ENCODE data around the gene FGFBP2.

The FGFBP2 gene

GRCh38 chr4:15990570-15991285, 27.8 kb upstream of the FGFBP2 start:
- Histone ChIP-seq H3K9me3 (ENCODE audit: control insufficient read depth, insufficient read depth, low read length) (no peaks in the 10 kb centered on the region), H3K36me3 (ENCODE audit: control insufficient read depth, insufficient read depth, low read length) (peaks cover 16% of the 10 kb centered on the region), H3K4me1 (ENCODE audit: control insufficient read depth, insufficient read depth, low read length) (no peaks in the 10 kb centered on the region), H3K4me3 (ENCODE audit: low read depth, low read length) (no peak overlapping the region), H3K27me3 (ENCODE audit: control insufficient read depth, insufficient read depth, low read length) (no peaks in the 10 kb centered on the region), H3K9ac (ENCODE audit: low read depth, low read length) (no peak overlapping the region)

- H3K4me3 ChIP-seq (ENCODE audit: low read depth, low read length): no peak overlapping the region
- no peaks in the 10 kb centered on the region for H3K9me3 ChIP-seq (ENCODE audit: control insufficient read depth, insufficient read depth, low read length)
- no peaks in the 10 kb centered on the region for H3K27me3 ChIP-seq (ENCODE audit: control insufficient read depth, insufficient read depth, low read length)
- no peak overlapping the region for H3K9ac ChIP-seq (ENCODE audit: low read depth, low read length)
- peaks cover 13% of the 10 kb centered on the region for H3K36me3 ChIP-seq (ENCODE audit: control insufficient read depth, insufficient read depth, low read length)
- H3K4me1 ChIP-seq (ENCODE audit: control insufficient read depth, insufficient read depth, low read length): no peaks in the 10 kb centered on the region
Measured at GRCh38 chr4:15989424-15989823, 26.4 kb upstream of the FGFBP2 start.

GRCh38 chr4:15988222-15988621, 25.2 kb upstream of the FGFBP2 start:
- no peaks in the 10 kb centered on the region for H3K27me3 ChIP-seq (ENCODE audit: control insufficient read depth, insufficient read depth, low read length)
- H3K36me3 ChIP-seq (ENCODE audit: control insufficient read depth, insufficient read depth, low read length): peaks cover 12% of the 10 kb centered on the region
- no peak overlapping the region for H3K4me3 ChIP-seq (ENCODE audit: low read depth, low read length)
- H3K4me1 ChIP-seq (ENCODE audit: control insufficient read depth, insufficient read depth, low read length): no peaks in the 10 kb centered on the region
- no peaks in the 10 kb centered on the region for H3K9me3 ChIP-seq (ENCODE audit: control insufficient read depth, insufficient read depth, low read length)
- no peak overlapping the region for H3K9ac ChIP-seq (ENCODE audit: low read depth, low read length)

- Histone ChIP-seq H3K36me3 (ENCODE audit: control insufficient read depth, insufficient read depth, low read length) (peaks cover 20% of the 10 kb centered on the region), H3K27me3 (ENCODE audit: control insufficient read depth, insufficient read depth, low read length) (no peaks in the 10 kb centered on the region), H3K4me3 (ENCODE audit: low read depth, low read length) (no peak overlapping the region), H3K9ac (ENCODE audit: low read depth, low read length) (no peak overlapping the region), H3K9me3 (ENCODE audit: control insufficient read depth, insufficient read depth, low read length) (no peaks in the 10 kb centered on the region), H3K4me1 (ENCODE audit: control insufficient read depth, insufficient read depth, low read length) (no peaks in the 10 kb centered on the region)
Measured at GRCh38 chr4:15986907-15987306, 23.9 kb upstream of the FGFBP2 start.

DNA sequence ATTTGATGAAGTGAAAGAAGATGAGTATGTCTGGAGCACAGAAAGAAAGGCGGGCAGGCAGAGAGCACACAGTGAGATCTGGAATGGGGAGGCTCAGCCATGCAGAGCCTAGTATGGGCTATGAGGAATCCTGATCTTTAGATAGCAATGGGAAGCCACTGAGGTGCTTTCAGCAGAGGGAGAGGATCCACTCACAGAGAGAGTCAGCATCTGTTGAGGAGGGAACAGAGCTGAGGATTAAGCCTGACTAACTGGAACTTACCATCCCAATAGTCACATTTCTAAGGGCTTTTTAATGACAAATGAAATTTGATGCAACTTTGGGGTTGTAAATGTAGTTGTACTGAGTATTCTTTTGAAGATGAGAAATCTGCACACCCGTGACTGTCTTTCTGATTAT, 20.6 kb upstream of the FGFBP2 start:
- Histone ChIP-seq H3K36me3 (ENCODE audit: control insufficient read depth, insufficient read depth, low read length) (peaks cover 18% of the 10 kb centered on the region), H3K4me3 (ENCODE audit: low read depth, low read length) (no peak overlapping the region), H3K9me3 (ENCODE audit: control insufficient read depth, insufficient read depth, low read length) (no peaks in the 10 kb centered on the region), H3K27me3 (ENCODE audit: control insufficient read depth, insufficient read depth, low read length) (no peaks in the 10 kb centered on the region), H3K9ac (ENCODE audit: low read depth, low read length) (no peak overlapping the region), H3K4me1 (ENCODE audit: control insufficient read depth, insufficient read depth, low read length) (peaks cover 2% of the 10 kb centered on the region)

GRCh38 chr4:15982842-15983524, 20.0 kb upstream of the FGFBP2 start:
- Histone ChIP-seq H3K27me3 (ENCODE audit: control insufficient read depth, insufficient read depth, low read length) (no peaks in the 10 kb centered on the region), H3K4me3 (ENCODE audit: low read depth, low read length) (no peak overlapping the region), H3K9ac (ENCODE audit: low read depth, low read length) (no peak overlapping the region), H3K9me3 (ENCODE audit: control insufficient read depth, insufficient read depth, low read length) (no peaks in the 10 kb centered on the region), H3K4me1 (ENCODE audit: control insufficient read depth, insufficient read depth, low read length) (peaks cover 2% of the 10 kb centered on the region), H3K36me3 (ENCODE audit: control insufficient read depth, insufficient read depth, low read length) (peaks cover 18% of the 10 kb centered on the region)

DNA sequence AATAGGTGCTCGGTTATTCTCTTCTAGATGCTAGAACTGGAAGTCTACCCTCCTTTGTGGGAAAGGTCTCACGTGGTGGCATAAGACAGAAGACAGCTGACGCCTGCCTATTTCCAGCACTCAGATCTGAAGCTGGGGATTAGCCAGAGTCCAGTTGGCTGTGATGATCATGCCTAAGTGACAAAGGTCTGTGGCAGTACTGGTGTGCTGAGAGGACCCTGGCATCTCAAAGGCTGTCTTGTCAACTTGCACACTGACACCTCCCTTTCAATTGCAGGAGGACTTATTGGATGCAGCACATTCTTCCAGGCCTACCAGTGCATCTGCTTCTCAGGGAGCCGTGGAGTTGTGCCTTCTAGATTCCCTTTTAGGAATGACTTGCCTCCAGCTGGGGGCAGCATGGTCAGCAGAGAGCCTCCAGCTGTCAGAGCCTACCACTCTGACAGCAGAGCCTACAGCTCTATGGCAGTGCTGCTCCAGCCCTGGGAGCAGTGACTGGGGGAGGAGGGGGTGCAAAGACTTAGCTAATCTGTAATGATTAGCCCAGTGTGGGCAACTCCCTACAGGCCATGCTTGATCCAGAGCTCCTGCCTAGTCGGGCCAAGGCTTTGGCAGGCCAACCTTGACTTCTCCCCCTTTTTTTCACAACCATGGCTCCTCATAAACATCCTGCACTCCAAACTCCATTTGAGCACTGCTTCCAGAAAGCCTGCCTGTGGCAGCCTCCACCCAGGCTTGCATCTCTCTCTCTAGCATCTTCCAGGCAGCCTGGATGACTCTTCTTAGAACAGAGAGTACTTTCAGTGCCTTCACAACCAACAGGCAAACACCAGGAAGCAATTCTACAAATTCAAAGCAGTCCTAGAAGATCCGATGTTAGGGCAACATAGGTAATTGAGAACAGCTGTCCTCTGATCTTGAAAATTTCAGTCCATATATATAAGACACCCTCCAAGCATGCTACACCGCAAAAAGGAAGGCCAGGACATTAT, 13.8 kb upstream of the FGFBP2 start:
- Histone ChIP-seq H3K36me3 (ENCODE audit: control insufficient read depth, insufficient read depth, low read length) (no peaks in the 10 kb centered on the region), H3K27me3 (ENCODE audit: control insufficient read depth, insufficient read depth, low read length) (no peaks in the 10 kb centered on the region), H3K9me3 (ENCODE audit: control insufficient read depth, insufficient read depth, low read length) (no peaks in the 10 kb centered on the region), H3K4me3 (ENCODE audit: low read depth, low read length) (no peak overlapping the region), H3K4me1 (ENCODE audit: control insufficient read depth, insufficient read depth, low read length) (peaks cover 2% of the 10 kb centered on the region), H3K9ac (ENCODE audit: low read depth, low read length) (no peak overlapping the region)

GRCh38 chr4:15971068-15971801, 8.3 kb upstream of the FGFBP2 start:
- Histone ChIP-seq H3K36me3 (ENCODE audit: control insufficient read depth, insufficient read depth, low read length) (no peaks in the 10 kb centered on the region), H3K9me3 (ENCODE audit: control insufficient read depth, insufficient read depth, low read length) (no peaks in the 10 kb centered on the region), H3K4me1 (ENCODE audit: control insufficient read depth, insufficient read depth, low read length) (no peaks in the 10 kb centered on the region), H3K27me3 (ENCODE audit: control insufficient read depth, insufficient read depth, low read length) (no peaks in the 10 kb centered on the region), H3K9ac (ENCODE audit: low read depth, low read length) (no peak overlapping the region), H3K4me3 (ENCODE audit: low read depth, low read length) (no peak overlapping the region)

DNA sequence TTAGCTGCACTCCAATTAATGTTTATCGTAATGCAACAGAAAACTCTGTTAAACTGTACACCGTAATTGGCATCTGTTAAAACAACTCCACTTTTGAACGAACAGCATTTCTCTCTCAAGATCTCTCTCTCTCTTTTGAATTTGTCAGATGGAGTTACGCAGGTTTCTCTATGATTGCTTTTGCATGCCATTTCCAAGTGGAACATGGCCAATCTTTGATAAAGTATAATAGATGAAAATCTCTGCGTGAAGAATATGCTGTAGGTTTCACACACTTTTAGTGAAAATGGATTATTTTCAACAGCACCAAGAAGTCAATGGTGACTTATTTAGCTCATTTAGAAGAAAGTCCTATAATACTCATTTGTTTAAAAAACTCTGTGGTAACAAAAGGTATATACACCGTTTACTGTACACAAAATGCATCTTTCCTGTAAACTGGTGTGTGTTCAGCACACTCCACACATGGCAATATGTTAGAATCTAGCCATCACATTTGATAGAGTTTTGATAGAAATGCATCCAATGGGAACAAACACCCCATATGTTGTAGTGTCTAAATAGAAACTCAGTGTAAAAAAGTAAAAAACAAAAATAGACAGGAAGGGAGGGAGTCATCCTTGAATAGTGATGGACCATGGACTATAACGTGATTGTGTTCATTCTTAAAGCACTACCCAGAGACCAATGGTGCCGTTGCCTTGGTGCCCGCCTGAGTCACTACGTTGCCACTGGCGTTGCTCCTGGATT, 5.8 kb upstream of the FGFBP2 start:
- Histone ChIP-seq H3K9ac (ENCODE audit: low read depth, low read length) (no peak overlapping the region), H3K4me1 (ENCODE audit: control insufficient read depth, insufficient read depth, low read length) (no peaks in the 10 kb centered on the region), H3K9me3 (ENCODE audit: control insufficient read depth, insufficient read depth, low read length) (no peaks in the 10 kb centered on the region), H3K4me3 (ENCODE audit: low read depth, low read length) (no peak overlapping the region), H3K27me3 (ENCODE audit: control insufficient read depth, insufficient read depth, low read length) (no peaks in the 10 kb centered on the region), H3K36me3 (ENCODE audit: control insufficient read depth, insufficient read depth, low read length) (no peaks in the 10 kb centered on the region)

- no peaks in the 10 kb centered on the region for H3K27me3 ChIP-seq (ENCODE audit: control insufficient read depth, insufficient read depth, low read length)
- H3K36me3 ChIP-seq (ENCODE audit: control insufficient read depth, insufficient read depth, low read length): no peaks in the 10 kb centered on the region
- no peaks in the 10 kb centered on the region for H3K9me3 ChIP-seq (ENCODE audit: control insufficient read depth, insufficient read depth, low read length)
- no peaks in the 10 kb centered on the region for H3K4me1 ChIP-seq (ENCODE audit: control insufficient read depth, insufficient read depth, low read length)
- H3K4me3 ChIP-seq (ENCODE audit: low read depth, low read length): no peak overlapping the region
- no peak overlapping the region for H3K9ac ChIP-seq (ENCODE audit: low read depth, low read length)
Measured at GRCh38 chr4:15965325-15965724, 2.4 kb upstream of the FGFBP2 start.
